Astrocyte of the cerebellum (primary cell): ENCODE data around the gene ITPK1.

Experiments used
- DNase-seq: peaks from one replicate; pipeline ENCODE4 v3.0.0-alpha.2; 2011; ENCODE audit warnings: low read depth
- H3K4me3 ChIP-seq: 2 replicates; pipeline ENCODE4 v1.5.1; 2011; ENCODE audit warnings: mild to moderate bottlenecking, low read depth, low read length, moderate library complexity
- CTCF ChIP-seq: IDR thresholded peaks from 2 replicates; pipeline ENCODE4 v1.5.1; 2012; ENCODE audit warnings: low read length, low read depth, moderate library complexity, mild to moderate bottlenecking; ENCODE audit errors: missing control alignments
- in situ Hi-C: cut with HindIII; loops from 2 replicates; pipeline ENCODE4 v1.10.0; 2017; ENCODE audit warnings: low sequenced_read_pairs

ITPK1 gene

GRCh38 chr14:93019970-93020369 lies 95.8 kb downstream of the ITPK1 start:
- no peak overlapping the region for H3K4me3 ChIP-seq
- DNase-seq, result no peak
- TF ChIP-seq CTCF, result no peak
- in situ Hi-C loops, result loop anchor here (10.0 kb wide), 1 partner anchor 55 kb away; no protein-coding TSS in a partner anchor

GRCh38 chr14:93019367-93019843 lies 96.3 kb downstream of the ITPK1 start:
- no peak for TF ChIP-seq CTCF
- in situ Hi-C loops, result no loop called here
- H3K4me3 ChIP-seq, result no peak overlapping the region
- no peak for DNase-seq

GRCh38 chr14:93018366-93018765 lies 97.4 kb downstream of the ITPK1 start:
- no peak overlapping the region for H3K4me3 ChIP-seq
- no peak for TF ChIP-seq CTCF
- no peak for DNase-seq
- in situ Hi-C loops, result no loop called here

- no peak for DNase-seq
- in situ Hi-C loops, result no loop called here
- no peak for TF ChIP-seq CTCF
- H3K4me3 ChIP-seq, result no peak overlapping the region
These were observed 97.8 kb downstream of the ITPK1 start for GRCh38 chr14:93017898-93018297.

GRCh38 chr14:93017301-93017797 lies 98.4 kb downstream of the ITPK1 start:
- H3K4me3 ChIP-seq, result no peak overlapping the region
- no peak for DNase-seq
- no peak for TF ChIP-seq CTCF
- in situ Hi-C loops, result no loop called here

GRCh38 chr14:93016275-93016845 lies 99.4 kb downstream of the ITPK1 start:
- no peak for DNase-seq
- in situ Hi-C loops, result no loop called here
- no peak for TF ChIP-seq CTCF
- no peak overlapping the region for H3K4me3 ChIP-seq

- no peak overlapping the region for H3K4me3 ChIP-seq
- no peak for TF ChIP-seq CTCF
- in situ Hi-C loops, result no loop called here
- DNase-seq, result no peak
These were observed 100.2 kb downstream of the ITPK1 start for GRCh38 chr14:93015505-93015904.
